K562 (cell line): ENCODE measurements around the gene OTP. TPM values are rescaled to one million over a fixed set of nuclear protein-coding genes. Genes with fewer than 3 reads are reported as not detected.

Experiments
- ATAC-seq: fragments of 200-7000 bp; cut with Tn5 transposase; 3 replicates; pipeline ENCODE4 v1.9.1; 2020; ENCODE audit warnings: moderate library complexity
- BruUV-seq: library from RNA; stranded (reverse); fragments of 400-500 nt; replicated peaks from 2 replicates; lab custom pipeline; 2021; lab: Mats Ljungman, UMichigan
- CTCF ChIA-PET: fragments of 300-600 bp; formaldehyde crosslinking; extraction: SDS; loops from one replicate; lab custom pipeline; 2021; ENCODE audit warnings: low intra/inter-chr PET ratio; lab: Yijun Ruan, JAX
- POLR2A ChIA-PET: fragments of 300-600, 350-650 bp; sonication (Branson Sonifier 250); formaldehyde crosslinking; extraction: SDS; loops from one replicate; lab custom pipeline; 2021; ENCODE audit warnings: antibody characterized with exemption, inconsistent platforms; lab: Yijun Ruan, JAX
- DNase-seq, 4 experiments: peaks; one replicate each; pipeline versions ENCODE4 v3.0.0 to v3.0.0-alpha.2; 2011 to 2018; ENCODE audit warnings: low spot score in 3 of 4, mixed read lengths in 3 of 4; ENCODE audit errors: extremely low read depth in 1 of 4
- FAIRE-seq: peaks from 2 replicates; lab custom pipeline; 2011; peaks lifted over from hg19 to GRCh38; lab: Jason Lieb, UNC
- H2AFZ ChIP-seq: 2 replicates; pipeline ENCODE4 v1.6.0; 2011; ENCODE audit warnings: low read depth, low read length, control low read depth, inconsistent platforms
- H3K27ac ChIP-seq: fragments of 200-600 bp; 3 replicates; pipeline ENCODE4 v1.8.0; 2011; ENCODE audit warnings: low read depth, mild to moderate bottlenecking, control low read depth, inconsistent platforms, low read length, moderate library complexity, mixed read lengths; ENCODE audit errors: extremely low read depth
- H3K27me3 ChIP-seq, 2 experiments: fragments of 300-600 bp in 1 of 2; 2 replicates in 1 of 2; 3 replicates in 1 of 2; pipeline versions ENCODE4 v1.6.0 to v1.8.0; 2011; ENCODE audit warnings: inconsistent platforms in 2 of 2, low read length in 2 of 2, mild to moderate bottlenecking in 1 of 2, mixed read lengths in 1 of 2, moderate library complexity in 1 of 2; ENCODE audit not compliant: control insufficient read depth in 2 of 2, insufficient read depth in 2 of 2
- H3K36me3 ChIP-seq: fragments of 300-600 bp; 3 replicates; pipeline ENCODE4 v1.8.0; 2011; ENCODE audit warnings: mild to moderate bottlenecking, low read length, inconsistent platforms; ENCODE audit not compliant: control insufficient read depth, insufficient read depth
- H3K4me1 ChIP-seq, 2 experiments: fragments of 200-600 bp in 1 of 2; replicated peaks in 1 of 2; 2 replicates in 1 of 2; 3 replicates in 1 of 2; pipeline versions ENCODE4 v1.5.1 to v1.8.0; 2011; ENCODE audit warnings: inconsistent platforms in 2 of 2, low read length in 2 of 2, mild to moderate bottlenecking in 1 of 2, mixed read lengths in 1 of 2, moderate library complexity in 1 of 2; ENCODE audit not compliant: control insufficient read depth in 2 of 2, insufficient read depth in 2 of 2
- H3K4me2 ChIP-seq: 2 replicates; pipeline ENCODE4 v1.6.1; 2011; ENCODE audit warnings: low read length, control low read depth, inconsistent platforms, mixed read lengths; ENCODE audit not compliant: insufficient read depth
- H3K4me3 ChIP-seq: fragments of 200-600 bp; sonication (generic), shearing (Covaris generic); 2 replicates; pipeline ENCODE4 v1.5.1; 2016; ENCODE audit warnings: control low read depth, inconsistent platforms
- H3K79me2 ChIP-seq: fragments of 200-600 bp; 3 replicates; pipeline ENCODE4 v1.8.0; 2011; ENCODE audit warnings: low read length, inconsistent platforms; ENCODE audit not compliant: control insufficient read depth, insufficient read depth
- H3K9ac ChIP-seq, 2 experiments: 2 replicates each; pipeline versions ENCODE4 v1.6.0 to v1.6.1; 2011; ENCODE audit warnings: low read depth in 2 of 2, low read length in 2 of 2, control low read depth in 1 of 2, inconsistent platforms in 1 of 2, mild to moderate bottlenecking in 1 of 2, mixed read lengths in 1 of 2; ENCODE audit not compliant: insufficient read depth in 1 of 2
- H3K9me1 ChIP-seq: one replicate; pipeline ENCODE4 v1.6.0; 2011; ENCODE audit warnings: inconsistent platforms, mild to moderate bottlenecking, low read length, moderate library complexity; ENCODE audit not compliant: control insufficient read depth, insufficient read depth
- H3K9me3 ChIP-seq: replicated peaks from 2 replicates; pipeline ENCODE4 v1.5.1; 2011; ENCODE audit warnings: low read depth, low read length, inconsistent platforms; ENCODE audit not compliant: control insufficient read depth, insufficient read depth
- H4K20me1 ChIP-seq: replicated peaks from 2 replicates; pipeline ENCODE4 v1.6.1; 2011; ENCODE audit warnings: low read length, inconsistent platforms, mixed read lengths; ENCODE audit not compliant: control insufficient read depth, insufficient read depth
- C11orf30 ChIP-seq: fragments of 450-650 bp; IDR thresholded peaks from 2 replicates; pipeline ENCODE4 v1.6.1; 2016; ENCODE audit warnings: low read depth, mild to moderate bottlenecking
- FOXJ3 ChIP-seq: sonication (generic); formaldehyde crosslinking; IDR thresholded peaks from 2 replicates; pipeline ENCODE4 v1.4.0; 2020; ENCODE audit warnings: mild to moderate bottlenecking, missing genetic modification reagents
- GTF2E2 ChIP-seq: fragments of 200-800 bp; sonication (Bioruptor generic); IDR thresholded peaks from 2 replicates; pipeline ENCODE4 v1.6.1; 2016; ENCODE audit warnings: missing genetic modification characterization, missing compliant biosample characterization
- MAFF ChIP-seq: IDR thresholded peaks from 2 replicates; pipeline ENCODE4 v1.6.1; 2012; ENCODE audit warnings: low read length, improper control_type of control experiment
- MAFG ChIP-seq: fragments of 450-650 bp; conservative IDR thresholded peaks from 2 replicates; pipeline ENCODE4 v1.6.1; 2016; ENCODE audit warnings: missing genetic modification characterization, missing compliant biosample characterization
- MAFK ChIP-seq: IDR thresholded peaks from 2 replicates; pipeline ENCODE4 v1.6.1; 2011; ENCODE audit warnings: low read length, improper control_type of control experiment
- MECOM ChIP-seq: fragments of 250-450 bp; sonication (Bioruptor Pico); IDR thresholded peaks from 2 replicates; pipeline ENCODE4 v1.8.0; 2022; ENCODE audit warnings: inconsistent platforms
- ZNF239 ChIP-seq: fragments of 250-450 bp; sonication (Bioruptor Pico); IDR thresholded peaks from 2 replicates; pipeline ENCODE4 v1.4.0; 2020; ENCODE audit warnings: mild to moderate bottlenecking
- ZNF316 ChIP-seq: fragments of 450-650 bp; IDR thresholded peaks from 2 replicates; pipeline ENCODE4 v1.6.1; 2016
- ZNF395 ChIP-seq: fragments of 200-800 bp; sonication (Bioruptor generic); IDR thresholded peaks from 2 replicates; pipeline ENCODE4 v1.6.1; 2017; ENCODE audit warnings: missing genetic modification characterization, missing compliant biosample characterization
- ZNF584 ChIP-seq: fragments of 200-800 bp; sonication (Bioruptor generic); IDR thresholded peaks from 2 replicates; pipeline ENCODE4 v1.6.1; 2016; ENCODE audit warnings: low read depth, mild to moderate bottlenecking, missing genetic modification characterization, missing compliant biosample characterization
- WGBS: fragments of 100-300 bp; shearing (Covaris generic); methylation state at CpG from one replicate; pipeline ENCODE4 v1.1.6; 2016; ENCODE audit warnings: low coverage, mixed read lengths; ENCODE audit not compliant: insufficient coverage; ENCODE audit errors: missing lambda C conversion rate; 5-methylcytosine and 5-hydroxymethylcytosine counted together
- in situ Hi-C: fragments of 300-500 bp; cut with MboI; formaldehyde crosslinking; loops from 4 replicates; pipeline ENCODE4 v1.15.0; 2018; ENCODE audit warnings: inconsistent platforms, mixed read lengths
- intact Hi-C: fragments of 100-400 bp; cut with micrococcal nuclease; formaldehyde crosslinking; loops from 2 replicates; pipeline ENCODE4 v1.14.2; 2022
- polyA plus RNA-seq, 8 experiments: library from polyadenylated mRNA; depleted of rRNA in 4 of 8; stranded (reverse) in 5 of 8; unstranded in 3 of 8; fragments of >200 nt; fragmentation: Nextera tagmentation in 2 of 8; fragmentation: Illumina TruSeq in 1 of 8; extraction: Ambion mirVana in 2 of 8; extraction: Trizol in 1 of 8; gene quantifications; 2 replicates each; pipeline versions ENCODE4 v1.2.1 to v1.2.3, GENCODE V29; 2011 to 2014; ENCODE audit warnings: inconsistent platforms in 1 of 8, missing spikeins in 1 of 8
- total RNA-seq, 7 experiments: library from RNA; depleted of rRNA in 6 of 7; stranded (reverse); fragments of >200 nt in 6 of 7; fragmentation: Illumina TruSeq in 2 of 7; extraction: Trizol in 2 of 7; gene quantifications; 2 replicates each; pipeline versions ENCODE4 v1.2.1 to v1.2.3, GENCODE V29; 2011 to 2021; ENCODE audit warnings: low replicate concordance in 1 of 7

Gene OTP
- total and polyA plus RNA-seq, 9 of the 15 experiments (the other 6 are each of a cell fraction or from before 2014, with no cell fraction given): 0.04 to 0.16 (median 0.06) TPM; not detected in 4

- H3K4me3 ChIP-seq: no peak overlapping the region
- no peaks in the 10 kb centered on the region for H3K36me3 ChIP-seq
- H3K9me1 ChIP-seq: no peaks in the 10 kb centered on the region
- no peak overlapping the region for H3K4me2 ChIP-seq
- H3K27ac ChIP-seq: no peak overlapping the region
- H2AFZ ChIP-seq: no peak overlapping the region
- no peak for TF ChIP-seq MECOM (CRISPR knock-in tag)
- no peak for TF ChIP-seq ZNF584
- TF ChIP-seq ZNF239 (CRISPR knock-in tag): peak; percentile 69
- in situ Hi-C loops (no loop called here), intact Hi-C loops (no loop called here)
- DNase-seq (no peak), ATAC-seq (no peak), FAIRE-seq (no peak)
- BruUV-seq: no TSS peak
- no peaks in the 10 kb centered on the region for H3K9me3 ChIP-seq
- H3K27me3 ChIP-seq: no peaks in the 10 kb centered on the region
- no peaks in the 10 kb centered on the region for H3K79me2 ChIP-seq
- no peaks in the 10 kb centered on the region for H4K20me1 ChIP-seq
- POLR2A ChIA-PET: interaction anchor here (0.7 to 0.8 kb wide), 2 partner anchors 11 to 35 kb away, joined by 3 read pairs; no protein-coding TSS in a partner anchor
- H3K9ac ChIP-seq: no peak overlapping the region
- no peaks in the 10 kb centered on the region for H3K4me1 ChIP-seq
- CTCF ChIA-PET: no interaction called here
These were observed 32.2 kb downstream of the OTP start for GRCh38 chr5:77606279-77606678.

GRCh38 chr5:77599679-77600078 lies 38.8 kb downstream of the OTP start:
- intact Hi-C loops (no loop called here), in situ Hi-C loops (no loop called here)
- POLR2A ChIA-PET: interaction anchor here (0.5 to 1.0 kb wide), 2 partner anchors 13 to 593 kb away, joined by 3 read pairs; no protein-coding TSS in a partner anchor
- no peaks in the 10 kb centered on the region for H3K9me3 ChIP-seq
- FAIRE-seq (no peak), ATAC-seq (no peak)
- H2AFZ ChIP-seq: no peak overlapping the region
- no peaks in the 10 kb centered on the region for H3K36me3 ChIP-seq
- H3K4me2 ChIP-seq: no peak overlapping the region
- no TSS peak for BruUV-seq
- no peaks in the 10 kb centered on the region for H3K9me1 ChIP-seq
- no peak overlapping the region for H3K4me3 ChIP-seq
- WGBS: 3% methylated on average over 2 of the region's 2 CpGs
- CTCF ChIA-PET: no interaction called here
- no peaks in the 10 kb centered on the region for H3K79me2 ChIP-seq
- no peaks in the 10 kb centered on the region for H3K27me3 ChIP-seq
- H3K27ac ChIP-seq: no peak overlapping the region
- H4K20me1 ChIP-seq: no peaks in the 10 kb centered on the region
- TF ChIP-seq GTF2E2 (tag) (no peak), FOXJ3 (CRISPR knock-in tag) (no peak), MAFK (peak; percentile 59; the same call in 1 of the 2 replicates), ZNF316 (peak; percentile 83), MAFF (peak; percentile 73), MAFG (peak; percentile 71), C11orf30 (peak; percentile 73), ZNF395 (no peak)
- TF ChIP-seq, all 486 proteins: peak for 5
- Histone ChIP-seq H3K9ac (no peak overlapping the region), H3K4me1 (no peaks in the 10 kb centered on the region)
- no peak for DNase-seq
